HG02623 (cell line): Measurements from ENCODE around the gene PITRM1.
"Not testable (repeated sequence)": the region's sequence is repeated elsewhere in the genome, so short reads cannot be mapped to it uniquely, and the experiment has no call there.

Source experiments
- ATAC-seq: cut with Tn5 transposase; IDR thresholded peaks from one replicate; pipeline ENCODE4 v1.9.1; 2021; ENCODE audit warnings: moderate library complexity; ENCODE audit not compliant: unreplicated experiment

PITRM1 gene

GRCh38 chr10:3123571-3124411 is 48.8 kb downstream of the PITRM1 start:
- no peak for ATAC-seq

- no peak for ATAC-seq
Observed at GRCh38 chr10:3122486-3123205, 49.9 kb downstream of the PITRM1 start.

DNA sequence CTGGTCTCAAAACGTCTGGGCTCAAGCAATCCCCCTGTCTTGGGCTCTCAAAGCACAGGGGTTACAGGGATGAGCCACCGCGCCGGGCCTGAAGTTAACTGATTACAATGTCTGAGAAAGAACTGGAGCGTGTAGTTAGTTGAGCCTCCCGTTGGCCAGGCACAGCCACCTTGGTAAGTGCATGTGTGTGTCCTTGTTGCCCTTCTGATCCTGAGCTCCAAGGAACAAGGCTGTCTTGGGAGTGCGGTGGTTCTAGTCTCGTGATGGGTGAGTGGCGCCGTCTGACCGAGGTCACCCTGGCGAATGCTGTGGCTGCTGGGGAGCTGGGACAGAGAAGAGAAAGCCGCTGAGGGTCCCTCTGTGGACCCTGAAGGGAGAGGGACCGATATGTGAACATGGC is 50.5 kb downstream of the PITRM1 start:
- ATAC-seq, result no peak

- ATAC-seq, result no peak
Observed at GRCh38 chr10:3119796-3120459, 52.7 kb downstream of the PITRM1 start.

GRCh38 chr10:3118641-3119091 is 53.9 kb downstream of the PITRM1 start:
- ATAC-seq, result no peak

DNA sequence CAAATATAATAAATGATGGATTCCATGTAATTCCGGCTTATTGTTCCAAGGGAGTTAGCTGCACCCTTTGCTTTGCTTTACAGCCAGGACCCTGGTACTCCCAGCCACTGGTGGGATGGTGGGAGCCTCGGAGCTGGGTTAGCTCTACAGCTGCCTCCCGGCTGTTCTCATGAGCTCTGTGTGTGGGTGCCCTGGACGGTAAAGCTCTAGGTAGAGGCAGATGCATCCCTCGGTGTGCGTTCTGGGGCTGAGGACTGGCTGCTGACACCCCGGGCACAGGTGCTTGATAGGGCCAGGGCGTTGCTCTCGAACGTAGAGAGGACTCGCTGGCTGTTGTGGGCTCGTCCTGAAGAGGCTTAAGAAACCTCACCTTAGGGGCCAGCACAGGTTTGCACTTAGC is 55.1 kb downstream of the PITRM1 start:
- ATAC-seq, result no peak

- no peak for ATAC-seq
Observed at GRCh38 chr10:3116508-3117100, 56.0 kb downstream of the PITRM1 start.

GRCh38 chr10:3115685-3116084 is 56.9 kb downstream of the PITRM1 start:
- ATAC-seq, result no peak

DNA sequence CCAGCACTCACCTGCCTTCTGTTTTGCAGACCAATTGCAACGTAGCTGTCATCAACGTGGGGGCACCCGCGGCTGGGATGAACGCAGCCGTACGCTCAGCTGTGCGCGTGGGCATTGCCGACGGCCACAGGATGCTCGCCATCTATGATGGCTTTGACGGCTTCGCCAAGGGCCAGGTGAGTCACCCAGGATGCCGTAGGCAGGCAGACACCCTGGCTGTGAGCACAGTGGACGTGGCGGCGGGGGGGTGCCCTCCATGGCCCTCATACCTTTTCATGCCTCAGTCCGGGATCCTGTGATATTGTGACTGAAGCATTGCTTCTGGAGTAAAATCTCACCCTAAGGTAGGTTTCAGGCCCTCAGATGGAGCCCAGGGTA is 59.2 kb downstream of the PITRM1 start:
- no peak for ATAC-seq

GRCh38 chr10:3111621-3112163 is 60.9 kb downstream of the PITRM1 start:
- no peak for ATAC-seq

DNA sequence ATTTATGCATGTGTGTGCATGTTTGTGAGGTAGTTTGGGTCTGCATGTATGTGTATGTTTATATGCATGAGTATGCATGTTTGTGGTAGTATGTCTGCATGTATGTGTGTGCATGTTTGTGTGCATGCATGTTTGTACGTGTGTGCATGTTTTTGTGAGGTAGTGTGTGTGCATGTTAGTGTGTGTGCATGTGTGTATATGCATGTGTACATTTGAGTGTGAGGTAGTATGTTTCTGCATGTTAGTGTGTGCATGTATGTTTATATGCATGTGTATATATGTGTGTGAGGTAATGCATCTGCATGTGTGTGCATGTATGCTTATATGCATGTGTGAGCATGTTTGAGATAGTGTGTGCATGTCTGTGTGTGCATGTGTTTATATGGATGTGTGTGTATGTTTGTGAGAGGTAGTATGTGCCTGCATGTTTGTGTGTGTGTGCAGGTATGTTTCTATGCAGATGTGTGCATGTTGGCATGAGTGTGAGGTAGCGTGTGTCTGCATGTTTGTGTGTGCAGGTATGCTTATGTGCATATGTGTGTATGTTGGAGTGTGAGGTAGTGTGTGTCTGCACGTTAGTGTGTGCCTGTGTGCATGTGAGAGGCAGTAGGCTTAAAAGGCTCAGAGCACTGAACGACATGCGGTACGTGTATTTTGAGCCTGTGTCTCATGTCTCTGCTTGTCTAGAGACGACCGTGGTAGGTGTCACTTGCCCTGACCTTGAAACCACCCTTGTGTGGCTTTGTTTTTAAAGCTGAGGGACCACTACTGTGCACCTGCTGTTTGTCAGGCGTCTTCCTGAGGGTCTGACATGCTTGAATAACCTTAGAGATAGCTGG is 61.6 kb downstream of the PITRM1 start:
- ATAC-seq, result no peak

- no peak for ATAC-seq
Observed at GRCh38 chr10:3109633-3110032, 62.9 kb downstream of the PITRM1 start.

DNA sequence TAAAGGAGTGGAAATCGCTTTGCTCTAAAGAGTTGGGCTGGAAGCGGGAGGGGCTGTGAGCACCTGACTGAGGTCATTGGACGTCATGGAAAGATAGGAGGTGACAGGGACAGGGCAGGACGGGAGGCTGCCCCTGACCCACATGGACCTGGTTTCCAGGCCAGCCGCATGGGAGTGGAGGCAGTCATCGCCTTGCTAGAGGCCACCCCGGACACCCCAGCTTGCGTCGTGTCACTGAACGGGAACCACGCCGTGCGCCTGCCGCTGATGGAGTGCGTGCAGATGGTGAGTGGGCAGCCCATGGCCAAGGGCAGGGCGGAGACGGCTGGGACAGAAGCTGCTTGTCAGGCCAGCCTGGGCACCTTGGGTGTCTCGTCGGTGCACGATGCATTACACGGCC is 63.4 kb downstream of the PITRM1 start:
- ATAC-seq, result no peak

DNA sequence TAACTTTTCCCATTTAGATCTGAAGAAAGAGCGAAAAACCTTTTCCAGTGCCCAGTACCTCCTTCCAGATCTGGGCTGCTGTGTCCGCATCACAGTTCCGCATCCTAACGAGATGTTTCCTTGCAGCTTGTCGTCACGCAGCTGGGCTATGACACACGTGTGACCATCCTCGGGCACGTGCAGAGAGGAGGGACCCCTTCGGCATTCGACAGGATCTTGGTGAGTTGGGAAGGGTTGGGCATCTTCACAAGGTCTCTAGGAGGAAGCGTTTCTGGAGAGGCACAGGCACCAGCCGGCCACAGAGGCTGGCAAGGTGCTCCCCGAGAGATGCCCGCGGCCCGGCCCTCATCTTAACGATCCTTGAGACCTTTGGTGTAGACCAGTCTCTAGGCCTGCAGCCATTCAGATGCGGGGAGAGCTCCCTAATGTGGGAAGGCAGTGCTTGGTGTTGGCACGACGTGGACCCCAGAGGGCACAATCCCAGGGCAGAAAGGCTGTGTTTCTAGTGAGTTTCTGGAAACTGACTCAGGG is 63.9 kb downstream of the PITRM1 start:
- ATAC-seq, result no peak

DNA sequence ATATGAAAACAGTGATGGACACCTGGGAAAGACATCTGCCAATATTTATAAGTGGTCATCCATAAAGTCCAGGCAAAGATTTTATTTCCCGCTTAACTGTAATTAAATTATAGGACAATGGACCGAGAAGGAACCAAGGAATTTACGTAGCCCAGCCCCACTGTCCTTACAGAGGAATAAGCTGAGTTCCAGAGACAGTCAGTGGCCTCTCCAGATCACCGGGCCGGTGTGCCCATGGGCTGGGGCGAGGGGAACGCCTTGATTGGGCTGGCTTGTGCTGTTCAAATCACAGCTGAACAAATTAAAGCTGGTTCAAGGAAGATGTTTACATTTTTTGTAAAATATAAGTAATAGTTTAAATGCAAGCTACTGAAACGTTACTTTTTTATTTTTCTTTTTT is 64.5 kb downstream of the PITRM1 start:
- no peak for ATAC-seq

GRCh38 chr10:3107426-3107961 is 65.1 kb downstream of the PITRM1 start:
- ATAC-seq, result no peak

DNA sequence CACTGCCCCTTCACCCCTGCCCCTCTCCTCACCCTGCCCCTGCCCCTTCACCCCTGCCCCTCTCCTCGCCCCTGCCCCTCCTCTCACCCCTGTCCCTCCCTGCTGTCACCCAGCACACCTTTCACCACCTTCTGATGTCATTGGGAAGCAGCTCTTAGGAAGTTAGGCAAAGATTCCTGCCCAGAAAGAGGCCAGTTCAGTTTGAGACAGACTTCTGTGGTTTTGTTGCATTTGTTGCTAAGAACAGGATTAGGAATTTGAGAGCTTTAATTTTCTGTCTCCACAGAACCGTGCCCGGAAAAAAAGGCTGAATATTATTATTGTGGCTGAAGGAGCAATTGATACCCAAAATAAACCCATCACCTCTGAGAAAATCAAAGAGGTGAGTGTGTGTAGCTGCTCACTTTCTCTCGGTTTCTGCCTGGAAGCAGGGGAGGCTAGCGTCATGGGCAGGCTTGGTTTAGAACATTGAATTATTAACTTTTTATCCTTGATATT is 65.6 kb downstream of the PITRM1 start:
- ATAC-seq, result no peak

DNA sequence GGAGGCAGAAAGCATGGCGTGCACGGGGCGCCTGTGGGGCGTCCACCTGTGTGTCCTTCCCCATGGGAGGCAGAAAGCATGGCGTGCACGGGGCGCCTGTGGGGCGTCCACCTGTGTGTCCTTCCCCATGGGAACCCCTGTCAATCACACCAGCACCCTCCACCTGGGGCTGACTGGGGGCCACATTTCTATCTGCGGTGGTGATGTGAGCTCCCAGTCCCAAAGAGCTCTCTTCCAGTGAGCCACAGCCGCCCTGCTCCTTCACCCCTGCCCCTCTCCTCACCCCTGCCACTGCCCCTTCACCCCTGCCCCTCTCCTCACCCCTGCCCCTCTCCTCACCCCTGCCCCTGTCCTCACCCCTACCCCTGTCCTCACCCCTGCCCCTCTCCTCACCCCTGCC is 66.3 kb downstream of the PITRM1 start:
- ATAC-seq, result not testable (repeated sequence)

DNA sequence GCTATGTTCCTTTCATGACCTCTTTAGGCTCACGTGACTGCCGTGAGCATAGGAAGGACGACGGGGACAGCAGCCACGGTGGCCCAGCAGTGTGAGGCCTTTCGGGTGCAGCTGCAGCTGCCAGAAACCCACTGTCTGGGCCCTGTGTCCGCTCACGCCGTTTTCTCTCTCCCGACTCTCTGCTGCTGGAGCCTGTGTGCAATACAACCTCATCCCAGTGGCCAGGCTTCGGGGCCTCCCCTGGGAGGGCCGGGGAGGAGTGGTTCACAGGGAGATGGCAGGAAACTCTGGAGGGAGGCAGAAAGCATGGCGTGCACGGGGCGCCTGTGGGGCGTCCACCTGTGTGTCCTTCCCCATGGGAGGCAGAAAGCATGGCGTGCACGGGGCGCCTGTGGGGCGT is 66.7 kb downstream of the PITRM1 start:
- ATAC-seq, result no peak

- ATAC-seq, result no peak
Observed at GRCh38 chr10:3105166-3105565, 67.4 kb downstream of the PITRM1 start.
